Kidney (tissue), 22 donors: Measurements from ENCODE around the gene GLT8D1. TPM values are rescaled to one million over a fixed set of nuclear protein-coding genes. Genes with fewer than 3 reads are reported as not detected.

Experiments used
- DNase-seq, 5 donors: peaks; one replicate each; pipeline ENCODE4 v3.0.0-alpha.2; 2013 to 2020
- FAIRE-seq: peaks from 2 replicates; lab custom pipeline; 2012; peaks lifted over from hg19 to GRCh38; lab: Jason Lieb, UNC
- H3K27ac ChIP-seq, 2 donors: one replicate each; pipeline ENCODE4 v1.7.0; 2013; ENCODE audit warnings: low read depth in 2 of 2, low read length in 2 of 2, inconsistent platforms in 1 of 2
- H3K27me3 ChIP-seq: one replicate; pipeline ENCODE4 v1.7.1; 2013; ENCODE audit warnings: low read length, inconsistent platforms; ENCODE audit not compliant: control insufficient read depth, insufficient read depth
- H3K36me3 ChIP-seq, 3 donors: one replicate each; pipeline versions ENCODE4 v1.7.0 to v1.7.1; 2013; ENCODE audit warnings: low read length in 3 of 3, control low read depth in 1 of 3, inconsistent platforms in 1 of 3; ENCODE audit not compliant: insufficient read depth in 3 of 3, control insufficient read depth in 2 of 3
- H3K4me1 ChIP-seq, 3 donors: one replicate each; pipeline versions ENCODE4 v1.7.0 to v1.7.1; 2013; ENCODE audit warnings: low read length in 3 of 3, inconsistent platforms in 1 of 3, low read depth in 1 of 3; ENCODE audit not compliant: control insufficient read depth in 2 of 3, insufficient read depth in 2 of 3
- H3K4me3 ChIP-seq, 3 donors: one replicate each; pipeline versions ENCODE4 v1.7.0 to v1.8.1; 2013; ENCODE audit warnings: low read length in 3 of 3, control low read depth in 1 of 3, inconsistent platforms in 1 of 3
- H3K9ac ChIP-seq, 3 donors: one replicate each; pipeline versions ENCODE4 v1.7.0 to v1.7.1; 2013; ENCODE audit warnings: low read length in 3 of 3, control low read depth in 1 of 3, inconsistent platforms in 1 of 3
- H3K9me3 ChIP-seq, 3 donors: one replicate each; pipeline versions ENCODE4 v1.7.0 to v1.7.1; 2013; ENCODE audit warnings: low read length in 3 of 3, control low read depth in 1 of 3, inconsistent platforms in 1 of 3; ENCODE audit not compliant: control insufficient read depth in 2 of 3, insufficient read depth in 1 of 3
- CTCF ChIP-seq: IDR thresholded peaks from 3 replicates; pipeline ENCODE4 v1.5.1; 2012; ENCODE audit warnings: mild to moderate bottlenecking, moderate library complexity, borderline replicate concordance; ENCODE audit not compliant: insufficient read depth; ENCODE audit errors: extremely low read depth
- intact Hi-C: fragments of 100-400 bp; cut with DNase I; formaldehyde crosslinking; loops from one replicate; pipeline ENCODE4 v1.11.1; 2022
- long read RNA-seq, 10 donors: library from polyadenylated mRNA in 1 of 10; unstranded in 1 of 10; transcript quantifications; one replicate each; pipeline ENCODE4 v2.0.0 and lab custom pipeline, GENCODE V29; 2021 to 2026
- polyA plus RNA-seq: library from polyadenylated mRNA; stranded (reverse); fragments of 350-450 nt; fragmentation: Illumina TruSeq; extraction: RNeasy Lipid Tissue Mini Kit (QIAGEN cat#74804); gene quantifications from one replicate; pipeline ENCODE4 v1.2.3, GENCODE V29; 2014; ENCODE audit warnings: low read depth, low replicate concordance; ENCODE audit not compliant: insufficient read depth
- total RNA-seq: library from RNA; stranded (reverse); fragmentation: NEBNext Ultra II Directional; extraction: Animal tissue kit (Norgen Biotek cat#: 25700); gene quantifications from one replicate; pipeline ENCODE4 v1.2.1, GENCODE V29; 2021
- donor health status: control.
- donor health status: control.
- donor health status: control.
- donor health status: control.
- donor health status: control.
- donor health status: DM: yes; HTN: yes; CAD: no.
- donor health status: Normal renal cell carcinoma (clear cell type).

GLT8D1 gene
- total RNA-seq (60.4 TPM), polyA plus RNA-seq (62.1 TPM)
- long read RNA-seq, donor 1, partial matches to known transcripts, result 7 of 18 reads
- long read RNA-seq, donor 1, other reads (novel, unspliced or antisense), result 5 of 18 reads
- long read RNA-seq, donor 2, transcript GLT8D1-201 (10 exons, 1,849 nt), result major isoform, 12 of 14 reads
- long read RNA-seq, donor 2, partial matches to known transcripts, result 0 of 14 reads
- long read RNA-seq, donor 2, other reads (novel, unspliced or antisense), result 0 of 14 reads
- long read RNA-seq, donor 3, transcript GLT8D1-201 (10 exons, 1,849 nt), result major isoform, 12 of 15 reads
- long read RNA-seq, donor 3, partial matches to known transcripts, result 0 of 15 reads
- long read RNA-seq, donor 3, other reads (novel, unspliced or antisense), result 0 of 15 reads
- long read RNA-seq, donor 4, transcript GLT8D1-201 (10 exons, 1,849 nt), result major isoform, 6 of 410 reads
- long read RNA-seq, donor 4, partial matches to known transcripts, result 89 of 410 reads
- long read RNA-seq, donor 4, other reads (novel, unspliced or antisense), result 310 of 410 reads
- long read RNA-seq, donor 5, partial matches to known transcripts, result 0 of 2 reads
- long read RNA-seq, donor 5, other reads (novel, unspliced or antisense), result 0 of 2 reads
- long read RNA-seq, donor 6, partial matches to known transcripts, result 0 of 6 reads
- long read RNA-seq, donor 6, other reads (novel, unspliced or antisense), result 0 of 6 reads
- long read RNA-seq, donor 7, transcript GLT8D1-201 (10 exons, 1,849 nt), result major isoform, 25 of 56 reads
- long read RNA-seq, donor 7, partial matches to known transcripts, result 6 of 56 reads
- long read RNA-seq, donor 7, other reads (novel, unspliced or antisense), result 25 of 56 reads
- long read RNA-seq, donor 8, transcript GLT8D1-201 (10 exons, 1,849 nt), result major isoform, 8 of 20 reads
- long read RNA-seq, donor 8, partial matches to known transcripts, result 8 of 20 reads
- long read RNA-seq, donor 8, other reads (novel, unspliced or antisense), result 0 of 20 reads
- long read RNA-seq, donor 9, partial matches to known transcripts, result 0 of 3 reads
- long read RNA-seq, donor 9, other reads (novel, unspliced or antisense), result 0 of 3 reads
- long read RNA-seq, donor 10, transcript GLT8D1-201 (10 exons, 1,849 nt), result major isoform, 8 of 36 reads
- long read RNA-seq, donor 10, partial matches to known transcripts, result 26 of 36 reads
- long read RNA-seq, donor 10, other reads (novel, unspliced or antisense), result 0 of 36 reads

GRCh38 chr3:52705688-52706686 lies at the start of gene GLT8D1, which contains the start of gene SPCS1:
Gene GLT8D1 (minus strand): TSS chr3:52705791. CDS start chr3:52700460, 5,331 bp downstream.
Gene SPCS1 (plus strand): TSS chr3:52706106. CDS start chr3:52706247, 141 bp downstream.
- no peaks in the 10 kb centered on the region for H3K9me3 ChIP-seq
- FAIRE-seq, result no peak
- no peaks in the 10 kb centered on the region for H3K27me3 ChIP-seq
- H3K4me1 ChIP-seq, result peaks cover 4 to 24% (median 20%) of the 10 kb centered on the region in 3 donors
- H3K36me3 ChIP-seq, result peaks cover 0 to 7% (median 5%) of the 10 kb centered on the region in 3 donors
- peak within 1 kb of the TSS; percentile 66 to 93 (median 81) for H3K9ac ChIP-seq
- TF ChIP-seq CTCF, result no peak
- H3K4me3 ChIP-seq, result peak within 1 kb of the TSS; percentile 83 to 99 (median 86)
- intact Hi-C loops, result no loop called here
- DNase-seq, result peak; percentile 86 to 96 (median 92)
- H3K27ac ChIP-seq, result peak within 1 kb of the TSS; percentile 83 to 87

GRCh38 chr3:52754373-52754772 lies 48.8 kb upstream of the GLT8D1 start:
- Histone ChIP-seq H3K4me1 (no peaks in the 10 kb centered on the region), H3K27me3 (no peaks in the 10 kb centered on the region), H3K27ac (no peak overlapping the region), H3K4me3 (no peak overlapping the region), H3K36me3 (peaks cover 10 to 34% (median 18%) of the 10 kb centered on the region in 3 donors), H3K9ac (no peak overlapping the region), H3K9me3 (no peaks in the 10 kb centered on the region)
- intact Hi-C loops, result no loop called here
- DNase-seq (no peak), FAIRE-seq (no peak)
- TF ChIP-seq CTCF, result no peak
